ENCODE data around the gene CACNB4. TPM values are rescaled to one million over a fixed set of nuclear protein-coding genes. Genes with fewer than 3 reads are reported as not detected.

The CACNB4 gene
- total and polyA plus RNA-seq, 9 of the 15 experiments (the other 6 are each of a cell fraction or from before 2014, with no cell fraction given) = 0.01 to 0.20 (median 0.04) TPM; not detected in 1

- TF ChIP-seq, protein P1, sequence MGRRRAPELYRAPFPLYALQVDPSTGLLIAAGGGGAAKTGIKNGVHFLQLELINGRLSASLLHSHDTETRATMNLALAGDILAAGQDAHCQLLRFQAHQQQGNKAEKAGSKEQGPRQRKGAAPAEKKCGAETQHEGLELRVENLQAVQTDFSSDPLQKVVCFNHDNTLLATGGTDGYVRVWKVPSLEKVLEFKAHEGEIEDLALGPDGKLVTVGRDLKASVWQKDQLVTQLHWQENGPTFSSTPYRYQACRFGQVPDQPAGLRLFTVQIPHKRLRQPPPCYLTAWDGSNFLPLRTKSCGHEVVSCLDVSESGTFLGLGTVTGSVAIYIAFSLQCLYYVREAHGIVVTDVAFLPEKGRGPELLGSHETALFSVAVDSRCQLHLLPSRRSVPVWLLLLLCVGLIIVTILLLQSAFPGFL (CRISPR knock-in tag; IDR thresholded peaks at IDR 0.05) = no peak
- TF ChIP-seq KAT8 (IDR thresholded peaks at IDR 0.05; ENCODE audit: low read depth) (no peak), SMARCA4 (IDR thresholded peaks at IDR 0.05) (no peak), CEBPG (CRISPR knock-in tag; IDR thresholded peaks at IDR 0.05) (no peak), CEBPG (tag; conservative IDR thresholded peaks at IDR 0.05 in 1 of 2, IDR thresholded peaks at IDR 0.05 in 1 of 2) (no peak), CAMTA2 (CRISPR knock-in tag; conservative IDR thresholded peaks at IDR 0.05) (no peak), TSC22D4 (tag; IDR thresholded peaks at IDR 0.05) (no peak), ZNF140 (CRISPR knock-in tag; IDR thresholded peaks at IDR 0.05) (no peak), ZNF124 (CRISPR knock-in tag; IDR thresholded peaks at IDR 0.05) (no peak), ZNF436 (CRISPR knock-in tag; IDR thresholded peaks at IDR 0.05) (no peak), YBX1 (IDR thresholded peaks at IDR 0.05) (no peak)
- TF ChIP-seq, protein P2, sequence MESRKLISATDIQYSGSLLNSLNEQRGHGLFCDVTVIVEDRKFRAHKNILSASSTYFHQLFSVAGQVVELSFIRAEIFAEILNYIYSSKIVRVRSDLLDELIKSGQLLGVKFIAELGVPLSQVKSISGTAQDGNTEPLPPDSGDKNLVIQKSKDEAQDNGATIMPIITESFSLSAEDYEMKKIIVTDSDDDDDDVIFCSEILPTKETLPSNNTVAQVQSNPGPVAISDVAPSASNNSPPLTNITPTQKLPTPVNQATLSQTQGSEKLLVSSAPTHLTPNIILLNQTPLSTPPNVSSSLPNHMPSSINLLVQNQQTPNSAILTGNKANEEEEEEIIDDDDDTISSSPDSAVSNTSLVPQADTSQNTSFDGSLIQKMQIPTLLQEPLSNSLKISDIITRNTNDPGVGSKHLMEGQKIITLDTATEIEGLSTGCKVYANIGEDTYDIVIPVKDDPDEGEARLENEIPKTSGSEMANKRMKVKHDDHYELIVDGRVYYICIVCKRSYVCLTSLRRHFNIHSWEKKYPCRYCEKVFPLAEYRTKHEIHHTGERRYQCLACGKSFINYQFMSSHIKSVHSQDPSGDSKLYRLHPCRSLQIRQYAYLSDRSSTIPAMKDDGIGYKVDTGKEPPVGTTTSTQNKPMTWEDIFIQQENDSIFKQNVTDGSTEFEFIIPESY (CRISPR knock-in tag; IDR thresholded peaks at IDR 0.05) = no peak
- TF ChIP-seq, protein P3, sequence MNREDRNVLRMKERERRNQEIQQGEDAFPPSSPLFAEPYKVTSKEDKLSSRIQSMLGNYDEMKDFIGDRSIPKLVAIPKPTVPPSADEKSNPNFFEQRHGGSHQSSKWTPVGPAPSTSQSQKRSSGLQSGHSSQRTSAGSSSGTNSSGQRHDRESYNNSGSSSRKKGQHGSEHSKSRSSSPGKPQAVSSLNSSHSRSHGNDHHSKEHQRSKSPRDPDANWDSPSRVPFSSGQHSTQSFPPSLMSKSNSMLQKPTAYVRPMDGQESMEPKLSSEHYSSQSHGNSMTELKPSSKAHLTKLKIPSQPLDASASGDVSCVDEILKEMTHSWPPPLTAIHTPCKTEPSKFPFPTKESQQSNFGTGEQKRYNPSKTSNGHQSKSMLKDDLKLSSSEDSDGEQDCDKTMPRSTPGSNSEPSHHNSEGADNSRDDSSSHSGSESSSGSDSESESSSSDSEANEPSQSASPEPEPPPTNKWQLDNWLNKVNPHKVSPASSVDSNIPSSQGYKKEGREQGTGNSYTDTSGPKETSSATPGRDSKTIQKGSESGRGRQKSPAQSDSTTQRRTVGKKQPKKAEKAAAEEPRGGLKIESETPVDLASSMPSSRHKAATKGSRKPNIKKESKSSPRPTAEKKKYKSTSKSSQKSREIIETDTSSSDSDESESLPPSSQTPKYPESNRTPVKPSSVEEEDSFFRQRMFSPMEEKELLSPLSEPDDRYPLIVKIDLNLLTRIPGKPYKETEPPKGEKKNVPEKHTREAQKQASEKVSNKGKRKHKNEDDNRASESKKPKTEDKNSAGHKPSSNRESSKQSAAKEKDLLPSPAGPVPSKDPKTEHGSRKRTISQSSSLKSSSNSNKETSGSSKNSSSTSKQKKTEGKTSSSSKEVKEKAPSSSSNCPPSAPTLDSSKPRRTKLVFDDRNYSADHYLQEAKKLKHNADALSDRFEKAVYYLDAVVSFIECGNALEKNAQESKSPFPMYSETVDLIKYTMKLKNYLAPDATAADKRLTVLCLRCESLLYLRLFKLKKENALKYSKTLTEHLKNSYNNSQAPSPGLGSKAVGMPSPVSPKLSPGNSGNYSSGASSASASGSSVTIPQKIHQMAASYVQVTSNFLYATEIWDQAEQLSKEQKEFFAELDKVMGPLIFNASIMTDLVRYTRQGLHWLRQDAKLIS (CRISPR knock-in tag; IDR thresholded peaks at IDR 0.05) = no peak
- POLR2A ChIA-PET = interaction anchor here (0.7 kb wide), 1 partner anchor 8 kb away, joined by 3 read pairs; no protein-coding TSS in a partner anchor
- Histone ChIP-seq H4K20me1 (replicated peaks; ENCODE audit: control insufficient read depth, insufficient read depth, low read length) (no peaks in the 10 kb centered on the region), H3K36me3 (ENCODE audit: control insufficient read depth, insufficient read depth, low read length) (no peaks in the 10 kb centered on the region), H2AFZ (ENCODE audit: low read depth, low read length) (no peak overlapping the region), H3K9me3 (replicated peaks; ENCODE audit: control insufficient read depth, insufficient read depth, low read depth, low read length) (no peaks in the 10 kb centered on the region), H3K9me1 (ENCODE audit: control insufficient read depth, insufficient read depth, low read length) (no peaks in the 10 kb centered on the region), H3K9ac (ENCODE audit: insufficient read depth in 1 of 2, low read depth in 2 of 2, low read length in 2 of 2) (no peak overlapping the region), H3K79me2 (ENCODE audit: control insufficient read depth, insufficient read depth, low read length) (no peaks in the 10 kb centered on the region), H3K4me3 (no peak overlapping the region), H3K27me3 (ENCODE audit: control insufficient read depth in 2 of 2, insufficient read depth in 2 of 2, low read length in 2 of 2) (peaks cover 6 to 7% of the 10 kb centered on the region in 2 experiments; a peak in 1 of 5 replicates), H3K4me1 (replicated peaks in 1 of 2; ENCODE audit: control insufficient read depth in 2 of 2, insufficient read depth in 2 of 2, low read length in 2 of 2) (no peaks in the 10 kb centered on the region), H3K4me2 (ENCODE audit: insufficient read depth, low read length) (no peak overlapping the region), H3K27ac (ENCODE audit: extremely low read depth, low read depth, low read length) (no peak overlapping the region)
- intact Hi-C loops (cut with micrococcal nuclease) (no loop called here), in situ Hi-C loops (cut with MboI) (no loop called here)
- ATAC-seq (no peak), FAIRE-seq (no peak), DNase-seq (ENCODE audit: extremely low read depth in 1 of 4, low spot score in 3 of 4) (no peak)
- 5% methylated on average over 1 of the region's 1 CpG for WGBS (ENCODE audit: insufficient coverage, low coverage, missing lambda C conversion rate)
- BruUV-seq (replicated peaks) = no TSS peak
- CTCF ChIA-PET (ENCODE audit: low intra/inter-chr PET ratio) = no interaction called here
These were observed 107.8 kb downstream of the CACNB4 start for GRCh38 chr2:151991010-151991409.

All from K562 (cell line).